Measurements from ENCODE around the gene LRRC2.

The LRRC2 gene

GRCh38 chr3:46470831-46471230, 95.3 kb downstream of the LRRC2 start:
- no peak for FAIRE-seq

- no peak for FAIRE-seq
These were observed 96.3 kb downstream of the LRRC2 start for GRCh38 chr3:46469680-46470357.

GRCh38 chr3:46468753-46469600, 97.1 kb downstream of the LRRC2 start:
- no peak for FAIRE-seq

- no peak for FAIRE-seq
These were observed 98.5 kb downstream of the LRRC2 start for GRCh38 chr3:46467562-46467961.

GRCh38 chr3:46466871-46467403, 99.2 kb downstream of the LRRC2 start:
- FAIRE-seq = no peak

GRCh38 chr3:46466273-46466672, 99.8 kb downstream of the LRRC2 start:
- FAIRE-seq = no peak

Data from islet of Langerhans (tissue), 1 donor.